Left ventricle myocardium inferior (tissue), 1 donor: ENCODE measurements around the gene RBCK1. TPM values are rescaled to one million over a fixed set of nuclear protein-coding genes. Genes with fewer than 3 reads are reported as not detected.

Experiments used
- DNase-seq: peaks from one replicate; pipeline ENCODE4 v3.0.0-alpha.2; 2020
- H3K27ac ChIP-seq: fragments of 200-600 bp; replicated peaks from 2 replicates; pipeline ENCODE4 v1.8.0; 2021
- H3K27me3 ChIP-seq: fragments of 200-600 bp; 2 replicates; pipeline ENCODE4 v1.8.0; 2021; ENCODE audit warnings: low read depth
- H3K36me3 ChIP-seq: fragments of 200-600 bp; 2 replicates; pipeline ENCODE4 v1.8.0; 2021
- H3K4me1 ChIP-seq: fragments of 200-600 bp; 2 replicates; pipeline ENCODE4 v1.8.0; 2021
- H3K4me3 ChIP-seq: fragments of 200-600 bp; 2 replicates; pipeline ENCODE4 v1.8.0; 2021; ENCODE audit warnings: mild to moderate bottlenecking, moderate library complexity
- H3K9me3 ChIP-seq: fragments of 200-600 bp; replicated peaks from 2 replicates; pipeline ENCODE4 v1.8.0; 2021
- CTCF ChIP-seq: fragments of 200-600 bp; IDR thresholded peaks from 2 replicates; pipeline ENCODE4 v1.8.0; 2021; ENCODE audit warnings: antibody characterized with exemption, mild to moderate bottlenecking, borderline replicate concordance
- intact Hi-C: fragments of 100-400 bp; cut with micrococcal nuclease; formaldehyde crosslinking; loops from one replicate; pipeline ENCODE4 v1.11.0; 2022
- total RNA-seq: library from RNA; stranded (reverse); fragmentation: NEBNext Ultra II Directional; extraction: Animal tissue kit (Norgen Biotek cat#: 25700); gene quantifications from one replicate; pipeline ENCODE4 v1.2.1, GENCODE V29; 2021
- donor health status: DM: no; HTN: yes; CAD: no; lungs with severe emphysema.

Gene RBCK1
- total RNA-seq, 1 donor from 2014 or later: 49.7 TPM

- intact Hi-C loops: no loop called here
- TF ChIP-seq CTCF: no peak
- Histone ChIP-seq H3K4me3 (no peak overlapping the region), H3K4me1 (peaks cover 3% of the 10 kb centered on the region), H3K9me3 (no peaks in the 10 kb centered on the region), H3K36me3 (peaks cover 56% of the 10 kb centered on the region), H3K27ac (no peak overlapping the region), H3K27me3 (no peaks in the 10 kb centered on the region)
- no peak for DNase-seq
Measured at GRCh38 chr20:416950-417800, 9.1 kb downstream of the RBCK1 start.

GRCh38 chr20:417801-418342 is 9.8 kb downstream of the RBCK1 start:
- Histone ChIP-seq H3K4me1 (peaks cover 3% of the 10 kb centered on the region), H3K9me3 (no peaks in the 10 kb centered on the region), H3K27ac (no peak overlapping the region), H3K36me3 (peaks cover 60% of the 10 kb centered on the region), H3K4me3 (no peak overlapping the region), H3K27me3 (no peaks in the 10 kb centered on the region)
- intact Hi-C loops: no loop called here
- TF ChIP-seq CTCF: no peak
- no peak for DNase-seq

GRCh38 chr20:418858-419365 is 10.8 kb downstream of the RBCK1 start:
- TF ChIP-seq CTCF: no peak
- H3K4me3 ChIP-seq: no peak overlapping the region
- H3K27ac ChIP-seq: no peak overlapping the region
- peaks cover 3% of the 10 kb centered on the region for H3K4me1 ChIP-seq
- no peaks in the 10 kb centered on the region for H3K27me3 ChIP-seq
- intact Hi-C loops: no loop called here
- no peaks in the 10 kb centered on the region for H3K9me3 ChIP-seq
- no peak for DNase-seq
- H3K36me3 ChIP-seq: peaks cover 71% of the 10 kb centered on the region

GRCh38 chr20:419556-420165 is 11.6 kb downstream of the RBCK1 start:
- Histone ChIP-seq H3K4me3 (no peak overlapping the region), H3K4me1 (peaks cover 3% of the 10 kb centered on the region), H3K27ac (no peak overlapping the region), H3K36me3 (peaks cover 78% of the 10 kb centered on the region), H3K27me3 (no peaks in the 10 kb centered on the region), H3K9me3 (no peaks in the 10 kb centered on the region)
- no peak for TF ChIP-seq CTCF
- intact Hi-C loops: no loop called here
- no peak for DNase-seq

GRCh38 chr20:420166-420620 is 12.1 kb downstream of the RBCK1 start:
- H3K27me3 ChIP-seq: no peaks in the 10 kb centered on the region
- H3K9me3 ChIP-seq: no peaks in the 10 kb centered on the region
- peaks cover 79% of the 10 kb centered on the region for H3K36me3 ChIP-seq
- TF ChIP-seq CTCF: no peak
- intact Hi-C loops: no loop called here
- no peak for DNase-seq
- peaks cover 3% of the 10 kb centered on the region for H3K4me1 ChIP-seq
- no peak overlapping the region for H3K4me3 ChIP-seq
- H3K27ac ChIP-seq: no peak overlapping the region
